ENCODE measurements around the gene ENAM.

Gene ENAM, protein sequence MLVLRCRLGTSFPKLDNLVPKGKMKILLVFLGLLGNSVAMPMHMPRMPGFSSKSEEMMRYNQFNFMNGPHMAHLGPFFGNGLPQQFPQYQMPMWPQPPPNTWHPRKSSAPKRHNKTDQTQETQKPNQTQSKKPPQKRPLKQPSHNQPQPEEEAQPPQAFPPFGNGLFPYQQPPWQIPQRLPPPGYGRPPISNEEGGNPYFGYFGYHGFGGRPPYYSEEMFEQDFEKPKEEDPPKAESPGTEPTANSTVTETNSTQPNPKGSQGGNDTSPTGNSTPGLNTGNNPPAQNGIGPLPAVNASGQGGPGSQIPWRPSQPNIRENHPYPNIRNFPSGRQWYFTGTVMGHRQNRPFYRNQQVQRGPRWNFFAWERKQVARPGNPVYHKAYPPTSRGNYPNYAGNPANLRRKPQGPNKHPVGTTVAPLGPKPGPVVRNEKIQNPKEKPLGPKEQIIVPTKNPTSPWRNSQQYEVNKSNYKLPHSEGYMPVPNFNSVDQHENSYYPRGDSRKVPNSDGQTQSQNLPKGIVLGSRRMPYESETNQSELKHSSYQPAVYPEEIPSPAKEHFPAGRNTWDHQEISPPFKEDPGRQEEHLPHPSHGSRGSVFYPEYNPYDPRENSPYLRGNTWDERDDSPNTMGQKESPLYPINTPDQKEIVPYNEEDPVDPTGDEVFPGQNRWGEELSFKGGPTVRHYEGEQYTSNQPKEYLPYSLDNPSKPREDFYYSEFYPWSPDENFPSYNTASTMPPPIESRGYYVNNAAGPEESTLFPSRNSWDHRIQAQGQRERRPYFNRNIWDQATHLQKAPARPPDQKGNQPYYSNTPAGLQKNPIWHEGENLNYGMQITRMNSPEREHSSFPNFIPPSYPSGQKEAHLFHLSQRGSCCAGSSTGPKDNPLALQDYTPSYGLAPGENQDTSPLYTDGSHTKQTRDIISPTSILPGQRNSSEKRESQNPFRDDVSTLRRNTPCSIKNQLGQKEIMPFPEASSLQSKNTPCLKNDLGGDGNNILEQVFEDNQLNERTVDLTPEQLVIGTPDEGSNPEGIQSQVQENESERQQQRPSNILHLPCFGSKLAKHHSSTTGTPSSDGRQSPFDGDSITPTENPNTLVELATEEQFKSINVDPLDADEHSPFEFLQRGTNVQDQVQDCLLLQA

DNA sequence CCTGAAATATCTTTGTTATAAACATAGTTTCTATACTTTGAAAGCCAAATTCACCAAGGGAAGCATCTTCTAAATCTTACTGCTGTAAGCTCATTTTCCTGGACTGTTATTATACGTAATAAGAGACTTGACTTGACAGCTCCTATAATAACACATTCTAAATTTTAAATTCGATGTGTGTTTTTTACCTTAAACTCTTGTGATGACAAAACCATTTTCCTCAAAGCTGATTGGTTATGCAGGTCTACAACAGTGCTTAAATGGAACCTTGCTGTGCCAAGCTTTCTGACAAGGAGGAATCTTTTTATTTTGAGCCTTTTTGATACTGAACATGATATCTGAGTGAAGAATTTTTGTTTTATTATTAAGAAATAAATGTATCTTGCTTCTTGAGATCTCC is at the start of gene ENAM:
ENAM (plus strand) TSS at position 301 of the 400 bp plus-strand sequence. CDS start 757 bp downstream, outside the sequence.
- DNase-seq: no peak

DNA sequence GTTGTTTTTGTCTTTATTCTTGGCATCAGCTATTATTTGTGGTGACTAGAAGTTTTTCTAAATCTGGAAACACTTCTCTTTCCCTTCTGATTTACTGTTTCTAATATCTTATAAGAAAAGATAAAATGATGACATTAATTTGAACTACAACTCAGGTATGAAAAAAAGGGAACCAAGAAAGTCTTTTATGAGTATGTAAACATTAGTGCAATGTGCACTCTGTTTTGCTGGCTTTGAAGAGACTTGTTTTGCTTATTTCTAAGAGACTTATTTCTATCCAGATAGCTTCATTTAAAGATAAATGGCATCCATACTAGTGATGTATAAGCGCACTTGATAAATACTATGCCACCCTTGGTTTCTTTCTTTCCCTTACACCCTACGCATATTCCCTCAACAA is 46.6 kb upstream of the ENAM start:
- no peak for DNase-seq

DNA sequence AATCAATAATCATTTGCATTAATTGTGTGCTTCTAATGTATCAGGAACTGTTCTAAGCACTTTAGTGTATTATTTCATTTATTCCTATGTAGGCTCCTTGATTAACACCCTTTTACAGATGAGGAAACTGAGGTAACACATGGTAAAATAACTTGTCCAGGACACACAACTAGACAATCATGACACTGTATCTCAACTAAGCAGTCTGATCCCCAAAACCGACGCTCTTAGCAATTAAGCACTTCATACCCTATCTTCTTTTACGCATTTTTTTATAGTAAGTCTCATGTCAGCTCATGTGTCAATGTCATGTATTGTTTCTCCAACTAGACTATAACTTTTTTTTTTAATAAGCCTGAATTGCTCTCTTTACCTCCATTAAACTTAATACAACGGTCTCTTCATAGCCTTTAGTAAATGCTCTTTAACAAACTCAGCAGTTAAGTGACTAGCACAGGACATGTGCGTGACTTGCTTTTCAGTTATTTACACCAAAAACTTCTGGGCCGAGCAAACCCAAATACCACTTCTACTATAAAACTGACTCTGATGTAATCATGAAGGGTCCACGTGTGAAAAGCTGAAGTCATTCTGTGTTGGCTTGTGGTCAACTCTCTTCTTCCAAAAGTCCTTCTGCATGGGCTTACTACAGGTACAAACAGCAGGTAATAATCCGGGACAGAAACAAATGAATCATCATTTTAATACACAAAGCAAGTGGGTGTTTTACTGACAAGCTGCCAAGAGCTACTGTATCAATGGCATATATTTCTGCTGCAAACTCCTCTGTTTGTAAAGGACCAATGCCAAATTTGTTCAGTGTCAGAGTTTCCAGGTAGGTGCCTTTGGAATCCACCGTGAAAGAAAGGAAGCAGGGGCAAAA is 44.4 kb upstream of the ENAM start:
- DNase-seq: no peak

DNA sequence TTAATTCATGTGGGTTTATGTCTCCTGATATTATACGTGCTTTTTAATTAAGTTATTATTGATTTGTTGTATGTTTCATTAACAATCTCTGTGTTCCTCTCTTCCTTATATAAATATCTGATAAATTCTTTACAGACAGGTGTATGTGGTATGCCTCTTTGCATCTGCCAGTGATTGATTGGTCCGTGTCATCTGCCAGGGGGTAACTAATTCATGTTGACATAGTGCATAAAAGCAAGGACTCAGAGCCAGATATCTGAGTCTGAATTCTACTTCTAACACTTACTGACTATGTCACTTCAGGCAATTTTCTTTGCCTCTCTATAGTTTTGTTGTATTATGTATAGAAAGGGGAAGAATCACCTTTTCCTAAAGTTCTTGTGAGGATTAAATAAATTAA is 41.7 kb upstream of the ENAM start:
- DNase-seq: no peak

DNA sequence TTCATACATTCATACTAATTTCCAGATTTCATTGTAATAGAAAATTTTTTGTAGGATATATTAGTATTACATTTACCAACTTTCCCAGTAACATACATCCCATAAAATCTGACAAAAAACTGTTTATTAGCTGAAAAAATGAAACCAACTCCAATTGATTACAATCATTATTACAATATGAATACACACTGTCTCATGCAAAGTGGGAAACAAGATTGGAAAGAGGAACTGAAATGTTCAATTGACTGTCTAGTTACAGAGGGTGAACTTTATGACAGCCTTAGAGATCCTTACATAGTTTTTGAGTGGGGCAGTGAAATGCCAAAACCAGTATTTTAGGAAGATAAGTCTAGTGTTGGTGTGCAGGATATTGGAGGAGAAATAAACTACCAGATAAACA is 38.8 kb upstream of the ENAM start:
- no peak for DNase-seq

DNA sequence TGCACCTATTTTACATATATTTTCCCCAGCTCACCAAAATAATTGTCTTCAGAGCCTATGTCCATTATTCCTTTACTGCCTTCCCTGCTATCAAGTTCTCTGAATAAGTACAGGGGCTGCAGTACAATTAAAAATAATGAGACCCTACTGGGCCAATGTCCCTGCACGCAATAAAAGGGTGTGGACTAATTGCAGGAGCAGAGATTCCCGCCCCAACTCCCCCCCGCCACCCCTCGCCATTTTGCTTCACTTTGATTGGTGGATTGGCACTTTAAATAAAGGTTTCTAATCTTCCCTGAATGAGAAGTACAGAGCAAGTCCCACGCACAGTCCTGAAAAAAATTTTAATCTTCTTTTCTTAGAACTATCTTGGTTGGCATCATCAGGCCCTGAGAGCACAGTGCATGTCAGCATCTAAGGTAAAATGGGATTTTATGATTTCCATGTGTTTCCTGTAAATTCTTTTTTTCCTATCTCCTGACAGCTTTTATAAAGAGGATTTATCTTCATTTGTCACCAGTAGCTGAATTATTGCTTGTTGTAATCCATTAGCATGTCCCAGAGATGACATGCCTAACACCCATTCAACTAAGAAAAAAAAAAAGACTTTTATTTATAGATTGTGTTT is 36.5 kb upstream of the ENAM start, which contains the start of gene AMBN:
AMBN (plus strand) TSS at position 302 of the 628 bp plus-strand sequence; CDS start at position 405, 103 bp downstream.
- no peak for DNase-seq

DNA sequence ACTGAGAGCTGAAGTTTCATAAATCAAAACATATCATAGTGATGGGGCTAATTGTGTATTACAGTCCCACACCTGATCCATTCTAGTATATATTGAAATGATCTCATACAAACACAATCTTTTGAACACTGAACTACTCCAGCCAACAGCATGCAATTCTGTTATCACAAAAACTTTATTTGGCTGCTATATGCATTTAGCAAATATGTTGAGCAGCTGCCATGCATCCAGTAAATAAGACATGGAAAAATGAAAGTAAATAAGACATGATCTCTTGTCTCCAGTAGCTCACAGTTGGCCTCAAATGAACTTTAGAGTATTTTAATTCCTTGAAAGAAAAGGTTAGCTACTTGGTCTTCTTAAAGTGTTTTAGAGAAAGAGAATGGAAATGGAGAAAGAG is 34.3 kb upstream of the ENAM start:
- no peak for DNase-seq

DNA sequence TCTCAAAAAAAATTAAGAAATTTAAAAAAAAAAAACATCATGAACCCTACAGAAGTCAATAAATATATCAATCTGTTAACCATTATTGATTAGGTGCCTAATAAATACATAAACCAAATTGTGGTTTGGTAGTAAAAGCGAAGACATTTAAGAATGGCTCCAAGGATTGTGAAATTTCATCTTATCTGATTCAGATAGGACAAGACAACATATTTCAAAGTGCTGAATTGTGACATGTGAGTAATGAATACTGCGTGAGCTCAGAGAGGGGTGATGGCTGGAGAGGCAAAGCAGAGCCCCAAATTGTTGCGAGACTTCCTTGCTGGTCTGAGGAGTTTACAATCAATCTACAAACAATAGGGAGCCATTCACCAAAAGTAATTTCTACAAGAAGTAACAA is 28.2 kb upstream of the ENAM start:
- DNase-seq: no peak

DNA sequence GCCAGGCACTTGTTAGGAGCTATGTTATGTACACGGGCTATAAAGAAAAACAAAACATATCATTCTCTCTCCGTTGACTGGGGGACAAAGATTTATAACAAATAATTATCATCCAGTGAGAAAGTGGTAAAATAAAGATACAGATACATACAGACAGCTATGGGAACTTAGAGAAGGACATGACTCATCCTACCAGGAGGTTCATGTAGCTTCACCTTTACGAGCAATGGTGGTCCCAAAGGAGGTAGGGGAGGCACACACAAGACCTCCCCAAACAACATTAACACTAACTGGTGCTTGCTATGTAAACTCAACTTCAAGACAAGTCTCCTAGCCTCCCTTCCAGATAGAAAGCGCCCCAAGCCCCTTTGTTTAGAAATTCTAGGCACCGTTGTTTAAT is 27.6 kb upstream of the ENAM start:
- DNase-seq: no peak

DNA sequence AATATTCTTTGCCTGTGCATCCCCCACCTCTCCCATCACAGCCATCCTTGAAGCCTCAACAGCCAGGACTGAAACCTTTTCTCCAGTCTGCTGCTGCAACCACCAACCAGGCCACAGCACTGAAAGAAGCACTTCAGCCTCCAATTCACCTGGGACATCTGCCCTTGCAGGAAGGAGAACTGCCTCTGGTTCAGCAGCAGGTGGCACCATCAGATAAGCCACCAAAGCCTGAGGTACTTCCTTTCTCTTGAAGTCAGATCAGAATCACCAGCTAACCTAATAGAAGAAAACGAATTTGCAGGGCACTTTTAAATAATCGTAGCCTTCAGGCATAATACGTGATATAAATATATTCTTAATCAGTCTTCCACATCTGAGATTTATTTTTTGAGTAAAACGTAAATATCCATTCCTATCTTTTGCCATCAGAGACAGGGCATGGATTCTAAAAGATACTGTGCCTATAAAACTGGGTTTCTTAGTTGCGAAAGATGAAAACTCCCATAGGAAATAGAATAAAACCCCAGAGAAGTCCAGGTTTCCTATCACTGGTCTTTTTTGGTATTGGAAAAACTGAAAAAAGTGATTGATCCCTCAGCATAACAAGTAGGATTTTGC is 27.0 kb upstream of the ENAM start:
- peak; percentile 57 for DNase-seq

DNA sequence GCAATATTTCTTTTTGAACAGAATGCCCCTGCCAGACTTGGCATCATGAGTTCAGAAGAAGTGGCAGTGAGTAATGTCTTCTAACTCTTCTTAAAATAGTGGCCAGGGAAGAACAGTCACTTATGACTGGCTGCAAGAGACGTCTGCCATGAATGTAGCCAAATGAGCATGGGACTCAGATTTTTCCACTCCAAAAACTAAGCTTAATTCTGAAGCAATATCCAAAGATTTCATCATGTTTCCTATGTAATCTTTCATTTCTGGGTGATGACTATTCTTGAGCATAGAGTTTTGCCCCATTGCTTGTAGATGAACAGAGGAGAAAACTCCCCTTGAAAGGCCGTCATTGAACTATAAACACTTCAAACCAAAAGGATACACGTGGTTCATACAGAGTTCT is 24.7 kb upstream of the ENAM start:
- no peak for DNase-seq

DNA sequence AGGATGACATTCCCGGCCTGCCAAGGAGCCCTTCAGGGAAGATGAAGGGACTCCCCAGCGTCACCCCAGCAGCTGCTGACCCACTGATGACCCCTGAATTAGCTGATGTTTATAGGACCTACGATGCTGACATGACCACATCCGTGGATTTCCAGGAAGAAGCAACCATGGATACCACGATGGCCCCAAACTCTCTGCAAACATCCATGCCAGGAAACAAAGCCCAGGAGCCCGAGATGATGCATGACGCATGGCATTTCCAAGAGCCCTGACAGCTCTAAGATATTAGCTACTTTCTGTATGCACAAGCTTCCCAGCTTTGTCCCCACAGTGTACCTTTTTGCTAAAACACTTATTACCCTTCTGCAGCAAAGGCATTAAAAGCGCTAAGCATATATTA is 22.1 kb upstream of the ENAM start:
- DNase-seq: no peak

DNA sequence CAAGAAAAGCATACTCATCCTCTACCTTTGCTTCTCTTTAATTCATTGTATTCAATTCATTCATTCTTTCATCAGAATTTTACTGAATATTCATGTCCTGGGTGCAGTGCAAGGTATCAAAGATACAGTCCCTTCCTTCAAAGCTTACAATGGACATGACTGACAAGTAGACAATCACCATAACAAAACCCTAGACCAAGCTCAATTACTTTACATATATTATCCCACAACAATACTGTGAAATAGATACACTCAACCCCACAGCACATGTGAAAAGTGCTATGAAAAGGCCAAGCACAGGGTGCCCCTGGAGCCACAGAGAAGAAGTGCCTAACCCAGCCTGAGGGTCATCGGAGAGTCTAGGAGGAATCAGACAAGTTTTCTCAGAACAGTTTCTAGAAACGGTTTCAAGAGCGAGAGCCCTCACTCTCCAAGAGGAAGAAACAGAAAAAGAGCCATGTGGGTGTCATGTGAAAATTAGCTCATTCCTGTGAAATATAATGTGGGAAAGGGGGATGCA is 21.1 kb upstream of the ENAM start:
- no peak for DNase-seq

DNA sequence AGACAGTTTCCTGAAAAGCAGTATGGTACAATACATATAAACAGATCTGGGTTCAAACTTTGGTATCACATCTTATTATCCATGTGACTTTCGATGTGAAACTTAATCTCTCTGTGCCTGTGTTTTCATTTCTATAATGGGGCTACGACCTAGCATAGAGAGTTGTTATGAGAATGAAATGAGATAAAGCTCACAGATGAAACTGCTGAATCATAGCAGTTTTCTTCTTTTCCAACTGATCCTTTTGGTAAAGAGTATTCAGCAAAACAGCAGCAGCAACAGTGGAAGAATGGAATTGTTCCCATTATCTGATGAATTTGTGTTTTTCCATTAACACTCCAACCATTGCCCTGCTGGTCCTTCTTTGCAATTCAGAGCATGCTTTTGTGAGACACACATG is 20.2 kb upstream of the ENAM start:
- DNase-seq: no peak

DNA sequence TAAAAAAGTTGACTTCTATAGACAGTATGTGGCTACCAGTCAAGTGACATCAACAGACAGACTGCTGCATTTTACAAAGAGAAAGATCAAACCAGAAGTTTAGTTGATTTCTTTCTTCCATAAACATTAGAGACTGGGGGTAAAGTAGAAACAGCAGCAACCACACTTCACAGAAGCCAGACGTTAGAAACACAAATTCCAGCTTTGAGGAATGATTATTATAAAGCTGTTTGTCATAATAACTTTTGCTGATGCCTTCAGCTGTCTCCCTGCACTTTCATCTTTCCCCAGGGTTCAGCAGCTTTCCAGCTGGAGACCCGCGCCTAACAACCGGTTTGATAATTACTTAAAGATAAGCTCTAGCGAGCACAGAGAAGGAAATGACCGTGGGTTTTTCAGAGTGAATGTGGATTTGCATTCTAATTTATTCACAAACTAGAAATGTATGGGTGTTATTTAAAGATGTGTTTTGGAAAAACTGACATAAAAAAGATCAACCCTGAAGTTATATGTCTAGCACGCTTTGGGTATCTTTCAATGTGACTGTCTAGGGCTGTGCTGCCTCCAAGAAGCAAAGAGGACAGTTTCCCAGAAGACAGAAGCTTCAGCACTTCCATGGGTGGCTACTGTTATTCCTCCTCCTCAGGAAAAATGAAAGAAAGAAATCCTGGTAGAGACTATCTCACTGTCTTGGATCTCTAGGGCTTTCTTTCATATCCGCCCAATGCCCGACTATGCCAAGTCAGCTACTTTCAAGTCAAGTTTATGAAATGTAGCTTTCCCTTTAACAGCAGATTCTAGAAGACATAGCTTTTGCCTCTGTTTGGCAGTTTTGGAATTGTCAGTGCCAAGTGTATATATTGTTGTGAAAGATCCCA is 15.0 kb upstream of the ENAM start:
- no peak for DNase-seq

DNA sequence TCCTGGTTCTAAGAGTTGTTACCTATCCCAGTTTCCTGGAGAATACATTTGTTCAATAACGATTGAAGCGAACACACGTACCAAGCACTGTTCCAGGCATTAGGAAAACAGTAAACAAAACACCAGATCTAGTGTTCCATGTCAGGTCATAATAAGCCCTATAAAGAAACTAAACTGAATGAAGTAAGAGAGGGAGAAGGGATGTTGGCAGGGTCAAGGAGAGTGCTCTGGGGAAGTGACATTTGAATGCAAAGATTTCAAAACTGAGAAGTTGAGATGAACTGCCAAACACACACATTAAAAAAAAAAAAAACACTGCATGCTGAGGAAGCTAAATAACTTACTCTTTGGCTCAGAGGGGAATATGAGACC is 14.4 kb upstream of the ENAM start:
- no peak for DNase-seq

DNA sequence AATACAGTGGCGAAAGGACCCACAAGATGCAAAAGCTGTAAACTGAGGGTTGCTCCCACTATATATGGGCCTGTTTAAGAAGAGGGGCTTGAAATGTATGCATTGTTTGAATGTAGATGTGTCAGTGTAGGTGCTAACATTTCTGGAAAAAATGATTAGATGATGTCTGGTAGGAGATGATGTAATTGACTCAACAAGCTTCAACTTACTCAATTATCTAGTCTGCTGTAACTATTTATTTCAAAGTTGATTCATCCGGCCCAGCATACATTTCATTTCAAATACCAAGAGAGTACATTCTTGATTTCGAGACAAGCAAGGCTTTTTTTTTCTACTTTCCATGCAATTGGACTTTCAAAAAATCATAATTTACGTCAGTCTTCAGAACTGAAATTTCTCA is 9.3 kb upstream of the ENAM start:
- DNase-seq: no peak

DNA sequence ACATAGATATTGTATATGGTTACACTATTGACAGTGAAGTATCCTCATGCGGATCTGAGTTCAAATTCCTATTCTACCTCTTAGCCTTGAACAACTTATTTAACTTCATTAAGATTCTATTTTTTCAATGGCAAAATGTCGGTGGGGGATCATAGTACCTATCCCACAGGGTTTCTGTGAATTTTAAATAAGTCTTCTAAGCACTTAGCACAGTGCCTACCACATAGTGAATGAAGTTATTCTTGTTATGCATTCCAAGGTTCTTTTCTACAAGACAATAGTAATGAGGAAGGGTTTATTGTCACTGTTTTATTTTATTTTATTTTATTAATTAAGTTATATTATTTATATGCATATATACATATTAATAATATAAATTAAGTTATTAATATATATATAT is 8.8 kb upstream of the ENAM start:
- DNase-seq: no peak

DNA sequence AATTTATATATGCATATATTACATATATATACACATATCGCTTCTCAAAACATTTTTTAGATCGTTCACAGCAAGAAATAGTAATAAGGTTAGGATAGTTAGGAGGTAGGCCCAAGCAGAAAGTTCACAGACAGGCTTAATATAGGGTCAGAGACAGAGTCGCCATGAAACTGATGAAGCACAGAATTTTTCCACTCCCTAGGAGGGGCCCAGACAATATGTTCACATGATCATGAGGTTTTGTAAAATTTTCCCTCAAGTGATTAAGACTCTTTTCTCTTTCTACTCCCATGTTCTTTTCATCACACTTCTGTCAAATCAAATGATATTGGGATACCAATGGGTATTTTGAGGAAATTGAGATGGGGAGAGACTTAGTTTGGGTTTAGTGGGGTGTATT is 5.2 kb upstream of the ENAM start:
- DNase-seq: no peak

DNA sequence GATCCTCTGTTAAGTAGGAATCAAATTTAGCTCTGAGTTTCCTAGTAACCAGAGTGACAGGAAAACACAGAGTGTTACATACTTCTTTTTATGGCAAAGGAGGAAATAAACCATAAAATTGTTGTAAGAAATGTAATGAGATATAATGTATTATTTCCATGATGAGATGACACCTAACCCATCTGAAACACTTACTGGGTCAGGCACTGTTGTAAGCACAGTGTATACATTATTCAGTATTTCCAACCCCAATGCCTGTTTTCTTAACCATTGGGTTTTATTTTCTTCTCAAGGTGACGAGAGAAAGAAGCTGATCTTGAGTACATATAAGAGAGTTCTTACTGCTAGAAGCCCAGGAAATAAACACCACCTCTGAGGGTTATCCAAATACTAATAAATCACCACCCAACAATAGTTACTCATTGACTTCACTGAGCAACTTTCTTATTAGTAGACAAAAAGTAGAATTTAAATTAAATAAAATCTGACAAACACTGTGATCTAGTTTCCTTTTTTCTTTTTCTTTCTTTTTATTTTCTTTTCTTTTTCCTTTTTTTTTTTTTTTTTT is 4.2 kb upstream of the ENAM start:
- no peak for DNase-seq

Measured in activated CD4-positive, alpha-beta T cell treated with anti-CD3 and anti-CD28 coated beads, Interleukin-2, amount 50 U/mL, for 1 hour (primary cell).